ENCODE data around the gene GRB10. TPM values are rescaled to one million over a fixed set of nuclear protein-coding genes. Genes with fewer than 3 reads are reported as not detected.
A peak's percentile ranks its signal among the peaks of the same experiment; 100 is the strongest.

Gene GRB10
- total RNA-seq, 1 experiment from 2014 or later, result 68.2 TPM

GRCh38 chr7:50803359-50804337 is 21.0 kb upstream of the GRB10 start:
- CTCF ChIA-PET, result interaction anchor here (0.5 to 0.7 kb wide), 2 partner anchors 359 to 517 kb away, joined by 3 read pairs; no protein-coding TSS in a partner anchor
- no TSS peak for BruUV-seq (replicated peaks)
- H3K4me1 Mint-ChIP-seq (ENCODE audit: insufficient read depth, unreplicated experiment), result peaks cover 10% of the 10 kb centered on the region
- peak; percentile 60 for DNase-seq (ENCODE audit: unreplicated experiment)
- POLR2A ChIA-PET, result interaction anchor here (0.5 to 1.0 kb wide), 2 partner anchors 8 to 12 kb away, joined by 3 to 5 read pairs; no protein-coding TSS in a partner anchor
- H3K27ac Mint-ChIP-seq (ENCODE audit: low read depth, unreplicated experiment), result no peak overlapping the region
- intact Hi-C loops (cut with micrococcal nuclease), result no loop called here
- H3K36me3 Mint-ChIP-seq (ENCODE audit: insufficient read depth, unreplicated experiment), result no peaks in the 10 kb centered on the region
- no peaks in the 10 kb centered on the region for H3K9me3 Mint-ChIP-seq (ENCODE audit: unreplicated experiment)
- TF ChIP-seq CTCF (IDR thresholded peaks at IDR 0.05; ENCODE audit: unreplicated experiment), result no peak
- no peaks in the 10 kb centered on the region for H3K27me3 Mint-ChIP-seq (ENCODE audit: insufficient read depth, unreplicated experiment)
- no peak overlapping the region for H3K4me3 Mint-ChIP-seq (ENCODE audit: unreplicated experiment)

GRCh38 chr7:50801907-50802306 is 19.2 kb upstream of the GRB10 start:
- Mint-ChIP-seq H3K4me1 (ENCODE audit: insufficient read depth, unreplicated experiment) (peaks cover 10% of the 10 kb centered on the region), H3K36me3 (ENCODE audit: insufficient read depth, unreplicated experiment) (no peaks in the 10 kb centered on the region), H3K27ac (ENCODE audit: low read depth, unreplicated experiment) (no peak overlapping the region), H3K27me3 (ENCODE audit: insufficient read depth, unreplicated experiment) (no peaks in the 10 kb centered on the region), H3K4me3 (ENCODE audit: unreplicated experiment) (no peak overlapping the region), H3K9me3 (ENCODE audit: unreplicated experiment) (peaks cover 8% of the 10 kb centered on the region)
- TF ChIP-seq CTCF (IDR thresholded peaks at IDR 0.05; ENCODE audit: unreplicated experiment), result no peak
- DNase-seq (ENCODE audit: unreplicated experiment), result no peak
- ChIA-PET POLR2A (no interaction called here), CTCF (no interaction called here)
- no TSS peak for BruUV-seq (replicated peaks)
- intact Hi-C loops (cut with micrococcal nuclease), result no loop called here

- no peaks in the 10 kb centered on the region for H3K27me3 Mint-ChIP-seq (ENCODE audit: insufficient read depth, unreplicated experiment)
- intact Hi-C loops (cut with micrococcal nuclease), result no loop called here
- ChIA-PET POLR2A (interaction anchor here (0.9 kb wide), 1 partner anchor 8 kb away, joined by 4 read pairs; no protein-coding TSS in a partner anchor), CTCF (interaction anchor here (0.9 to 1.1 kb wide), 3 partner anchors 12 to 361 kb away, joined by 3 to 5 read pairs (median 4); no protein-coding TSS in a partner anchor)
- BruUV-seq (replicated peaks), result no TSS peak
- no peak overlapping the region for H3K27ac Mint-ChIP-seq (ENCODE audit: low read depth, unreplicated experiment)
- H3K9me3 Mint-ChIP-seq (ENCODE audit: unreplicated experiment), result peaks cover 8% of the 10 kb centered on the region
- DNase-seq (ENCODE audit: unreplicated experiment), result no peak
- no peak overlapping the region for H3K4me3 Mint-ChIP-seq (ENCODE audit: unreplicated experiment)
- H3K4me1 Mint-ChIP-seq (ENCODE audit: insufficient read depth, unreplicated experiment), result peaks cover 15% of the 10 kb centered on the region
- H3K36me3 Mint-ChIP-seq (ENCODE audit: insufficient read depth, unreplicated experiment), result no peaks in the 10 kb centered on the region
- no peak for TF ChIP-seq CTCF (IDR thresholded peaks at IDR 0.05; ENCODE audit: unreplicated experiment)
Measured at GRCh38 chr7:50799873-50800272, 17.2 kb upstream of the GRB10 start.

- ChIA-PET POLR2A (interaction anchor here (0.6 kb wide), 1 partner anchor 750 kb away, joined by 4 read pairs; no protein-coding TSS in a partner anchor), CTCF (no interaction called here)
- H3K27me3 Mint-ChIP-seq (ENCODE audit: insufficient read depth, unreplicated experiment), result no peaks in the 10 kb centered on the region
- DNase-seq (ENCODE audit: unreplicated experiment), result no peak
- H3K9me3 Mint-ChIP-seq (ENCODE audit: unreplicated experiment), result peaks cover 8% of the 10 kb centered on the region
- H3K4me3 Mint-ChIP-seq (ENCODE audit: unreplicated experiment), result no peak overlapping the region
- H3K4me1 Mint-ChIP-seq (ENCODE audit: insufficient read depth, unreplicated experiment), result peaks cover 5% of the 10 kb centered on the region
- TF ChIP-seq CTCF (IDR thresholded peaks at IDR 0.05; ENCODE audit: unreplicated experiment), result no peak
- BruUV-seq (replicated peaks), result no TSS peak
- intact Hi-C loops (cut with micrococcal nuclease), result no loop called here
- H3K36me3 Mint-ChIP-seq (ENCODE audit: insufficient read depth, unreplicated experiment), result no peaks in the 10 kb centered on the region
- H3K27ac Mint-ChIP-seq (ENCODE audit: low read depth, unreplicated experiment), result no peak overlapping the region
Measured at GRCh38 chr7:50798126-50798525, 15.4 kb upstream of the GRB10 start.
